HepG2 (cell line): ENCODE results near the gene ATP6V0A1. TPM values are rescaled to one million over a fixed set of nuclear protein-coding genes. Genes with fewer than 3 reads are reported as not detected.

Experiments used
- BATF2 ChIP-seq: sonication (generic); formaldehyde crosslinking; IDR thresholded peaks from 2 replicates; pipeline ENCODE4 v1.8.0; 2022; ENCODE audit warnings: mild to moderate bottlenecking, missing genetic modification reagents, moderate library complexity
- BORCS8-MEF2B ChIP-seq: sonication (generic); formaldehyde crosslinking; IDR thresholded peaks from 2 replicates; pipeline ENCODE4 v1.8.0; 2022; ENCODE audit warnings: mild to moderate bottlenecking, missing genetic modification reagents
- ERF ChIP-seq: IDR thresholded peaks from 2 replicates; pipeline ENCODE4 v1.6.1; 2018; ENCODE audit warnings: missing biosample characterization, missing genetic modification reagents
- GABPB1 ChIP-seq: IDR thresholded peaks from 2 replicates; pipeline ENCODE4 v1.6.1; 2016; ENCODE audit warnings: mild to moderate bottlenecking, missing genetic modification reagents, moderate library complexity, missing compliant biosample characterization
- PHF5A ChIP-seq: IDR thresholded peaks from one replicate; pipeline ENCODE4 v1.6.1; 2018; ENCODE audit warnings: low read depth, missing genetic modification reagents; ENCODE audit not compliant: unreplicated experiment
- SALL1 ChIP-seq: sonication (generic); formaldehyde crosslinking; IDR thresholded peaks from 2 replicates; pipeline ENCODE4 v1.8.0; 2022; ENCODE audit warnings: mild to moderate bottlenecking, missing genetic modification reagents
- ZBTB38 ChIP-seq: sonication (generic); formaldehyde crosslinking; IDR thresholded peaks from 2 replicates; pipeline ENCODE4 v1.5.1; 2020; ENCODE audit warnings: mild to moderate bottlenecking, missing genetic modification reagents
- ZNF160 ChIP-seq: sonication (generic); formaldehyde crosslinking; IDR thresholded peaks from 2 replicates; pipeline ENCODE4 v1.8.0; 2022; ENCODE audit warnings: mild to moderate bottlenecking, inconsistent platforms, missing genetic modification reagents
- ZNF333 ChIP-seq: sonication (generic); formaldehyde crosslinking; IDR thresholded peaks from 2 replicates; pipeline ENCODE4 v1.4.0; 2020; ENCODE audit warnings: mild to moderate bottlenecking, missing genetic modification reagents, borderline replicate concordance
- ZNF430 ChIP-seq: sonication (generic); formaldehyde crosslinking; IDR thresholded peaks from 2 replicates; pipeline ENCODE4 v1.9.0; 2021; ENCODE audit warnings: mild to moderate bottlenecking, missing genetic modification reagents
- ZNF670 ChIP-seq: sonication (generic); formaldehyde crosslinking; IDR thresholded peaks from 2 replicates; pipeline ENCODE4 v1.8.0; 2022; ENCODE audit warnings: mild to moderate bottlenecking, missing genetic modification reagents, borderline replicate concordance
- polyA plus RNA-seq, 8 experiments: library from polyadenylated mRNA; depleted of rRNA in 3 of 8; stranded (reverse) in 7 of 8; unstranded in 1 of 8; fragments of >200 nt; fragmentation: Illumina TruSeq in 4 of 8; extraction: Trizol in 4 of 8; gene quantifications; 2 replicates each; pipeline versions ENCODE4 v1.2.1 to v1.2.3, GENCODE V29; 2011 to 2016; ENCODE audit warnings: low read depth in 4 of 8, missing spikeins in 1 of 8, mixed read lengths in 1 of 8; ENCODE audit not compliant: insufficient read depth in 1 of 8
- total RNA-seq, 5 experiments: library from RNA; depleted of rRNA; stranded (reverse); fragments of >200 nt; fragmentation: Illumina TruSeq; extraction: Trizol; gene quantifications; 2 replicates each; pipeline ENCODE4 v1.2.3, GENCODE V29; 2016; ENCODE audit warnings: low read depth in 1 of 5
- TF ChIP-seq, protein P1 (sequence below): sonication (generic); formaldehyde crosslinking; IDR thresholded peaks from 2 replicates; pipeline ENCODE4 v1.4.0; 2020; ENCODE audit warnings: missing genetic modification reagents
- TF ChIP-seq, protein P2 (sequence below): sonication (generic); formaldehyde crosslinking; IDR thresholded peaks from 2 replicates; pipeline ENCODE4 v1.4.0; 2020; ENCODE audit warnings: missing genetic modification reagents, mild to moderate bottlenecking, borderline replicate concordance
- TF ChIP-seq, protein P3 (sequence below): sonication (generic); formaldehyde crosslinking; IDR thresholded peaks from one replicate; pipeline ENCODE4 v1.5.1; 2020; ENCODE audit warnings: mild to moderate bottlenecking, missing genetic modification reagents; ENCODE audit errors: not compliant biosample characterization

ATP6V0A1 gene
- total and polyA plus RNA-seq, 2 of the 13 experiments (the other 11 are each of a cell fraction or from before 2014, with no cell fraction given), result 27.9 to 54.1 TPM

GRCh38 chr17:42421507-42422338 is 37.0 kb upstream of the ATP6V0A1 start (continued):
- TF ChIP-seq, protein P1, sequence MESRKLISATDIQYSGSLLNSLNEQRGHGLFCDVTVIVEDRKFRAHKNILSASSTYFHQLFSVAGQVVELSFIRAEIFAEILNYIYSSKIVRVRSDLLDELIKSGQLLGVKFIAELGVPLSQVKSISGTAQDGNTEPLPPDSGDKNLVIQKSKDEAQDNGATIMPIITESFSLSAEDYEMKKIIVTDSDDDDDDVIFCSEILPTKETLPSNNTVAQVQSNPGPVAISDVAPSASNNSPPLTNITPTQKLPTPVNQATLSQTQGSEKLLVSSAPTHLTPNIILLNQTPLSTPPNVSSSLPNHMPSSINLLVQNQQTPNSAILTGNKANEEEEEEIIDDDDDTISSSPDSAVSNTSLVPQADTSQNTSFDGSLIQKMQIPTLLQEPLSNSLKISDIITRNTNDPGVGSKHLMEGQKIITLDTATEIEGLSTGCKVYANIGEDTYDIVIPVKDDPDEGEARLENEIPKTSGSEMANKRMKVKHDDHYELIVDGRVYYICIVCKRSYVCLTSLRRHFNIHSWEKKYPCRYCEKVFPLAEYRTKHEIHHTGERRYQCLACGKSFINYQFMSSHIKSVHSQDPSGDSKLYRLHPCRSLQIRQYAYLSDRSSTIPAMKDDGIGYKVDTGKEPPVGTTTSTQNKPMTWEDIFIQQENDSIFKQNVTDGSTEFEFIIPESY, result peak; percentile 73
- TF ChIP-seq SALL1 (no peak), ZNF670 (CRISPR knock-in tag) (no peak), ZNF160 (no peak), ERF (CRISPR knock-in tag) (no peak), GABPB1 (0 out of 2 replicates have a peak, but pooled peaks have one; percentile 9), ZNF430 (CRISPR knock-in tag) (0 out of 2 replicates have a peak, but pooled peaks have one; percentile 16), PHF5A (CRISPR knock-in tag) (no peak), ZBTB38 (CRISPR knock-in tag) (peak; percentile 40; the same call in 1 of the 2 replicates), BORCS8-MEF2B (CRISPR knock-in tag) (peak; percentile 7; the same call in 1 of the 2 replicates), BATF2 (CRISPR knock-in tag) (no peak), ZNF333 (CRISPR knock-in tag) (no peak)
- TF ChIP-seq, protein P2, sequence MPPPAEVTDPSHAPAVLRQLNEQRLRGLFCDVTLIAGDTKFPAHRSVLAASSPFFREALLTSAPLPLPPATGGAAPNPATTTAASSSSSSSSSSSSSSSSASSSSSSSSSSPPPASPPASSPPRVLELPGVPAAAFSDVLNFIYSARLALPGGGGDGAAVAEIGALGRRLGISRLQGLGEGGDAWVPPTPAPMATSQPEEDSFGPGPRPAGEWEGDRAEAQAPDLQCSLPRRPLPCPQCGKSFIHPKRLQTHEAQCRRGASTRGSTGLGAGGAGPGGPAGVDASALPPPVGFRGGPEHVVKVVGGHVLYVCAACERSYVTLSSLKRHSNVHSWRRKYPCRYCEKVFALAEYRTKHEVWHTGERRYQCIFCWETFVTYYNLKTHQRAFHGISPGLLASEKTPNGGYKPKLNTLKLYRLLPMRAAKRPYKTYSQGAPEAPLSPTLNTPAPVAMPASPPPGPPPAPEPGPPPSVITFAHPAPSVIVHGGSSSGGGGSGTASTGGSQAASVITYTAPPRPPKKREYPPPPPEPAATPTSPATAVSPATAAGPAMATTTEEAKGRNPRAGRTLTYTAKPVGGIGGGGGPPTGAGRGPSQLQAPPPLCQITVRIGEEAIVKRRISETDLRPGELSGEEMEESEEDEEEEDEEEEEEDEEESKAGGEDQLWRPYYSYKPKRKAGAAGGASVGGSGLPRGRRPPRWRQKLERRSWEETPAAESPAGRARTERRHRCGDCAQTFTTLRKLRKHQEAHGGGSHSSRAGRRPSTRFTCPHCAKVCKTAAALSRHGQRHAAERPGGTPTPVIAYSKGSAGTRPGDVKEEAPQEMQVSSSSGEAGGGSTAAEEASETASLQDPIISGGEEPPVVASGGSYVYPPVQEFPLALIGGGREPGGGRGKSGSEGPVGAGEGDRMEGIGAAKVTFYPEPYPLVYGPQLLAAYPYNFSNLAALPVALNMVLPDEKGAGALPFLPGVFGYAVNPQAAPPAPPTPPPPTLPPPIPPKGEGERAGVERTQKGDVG, result no peak
- TF ChIP-seq, protein P3, sequence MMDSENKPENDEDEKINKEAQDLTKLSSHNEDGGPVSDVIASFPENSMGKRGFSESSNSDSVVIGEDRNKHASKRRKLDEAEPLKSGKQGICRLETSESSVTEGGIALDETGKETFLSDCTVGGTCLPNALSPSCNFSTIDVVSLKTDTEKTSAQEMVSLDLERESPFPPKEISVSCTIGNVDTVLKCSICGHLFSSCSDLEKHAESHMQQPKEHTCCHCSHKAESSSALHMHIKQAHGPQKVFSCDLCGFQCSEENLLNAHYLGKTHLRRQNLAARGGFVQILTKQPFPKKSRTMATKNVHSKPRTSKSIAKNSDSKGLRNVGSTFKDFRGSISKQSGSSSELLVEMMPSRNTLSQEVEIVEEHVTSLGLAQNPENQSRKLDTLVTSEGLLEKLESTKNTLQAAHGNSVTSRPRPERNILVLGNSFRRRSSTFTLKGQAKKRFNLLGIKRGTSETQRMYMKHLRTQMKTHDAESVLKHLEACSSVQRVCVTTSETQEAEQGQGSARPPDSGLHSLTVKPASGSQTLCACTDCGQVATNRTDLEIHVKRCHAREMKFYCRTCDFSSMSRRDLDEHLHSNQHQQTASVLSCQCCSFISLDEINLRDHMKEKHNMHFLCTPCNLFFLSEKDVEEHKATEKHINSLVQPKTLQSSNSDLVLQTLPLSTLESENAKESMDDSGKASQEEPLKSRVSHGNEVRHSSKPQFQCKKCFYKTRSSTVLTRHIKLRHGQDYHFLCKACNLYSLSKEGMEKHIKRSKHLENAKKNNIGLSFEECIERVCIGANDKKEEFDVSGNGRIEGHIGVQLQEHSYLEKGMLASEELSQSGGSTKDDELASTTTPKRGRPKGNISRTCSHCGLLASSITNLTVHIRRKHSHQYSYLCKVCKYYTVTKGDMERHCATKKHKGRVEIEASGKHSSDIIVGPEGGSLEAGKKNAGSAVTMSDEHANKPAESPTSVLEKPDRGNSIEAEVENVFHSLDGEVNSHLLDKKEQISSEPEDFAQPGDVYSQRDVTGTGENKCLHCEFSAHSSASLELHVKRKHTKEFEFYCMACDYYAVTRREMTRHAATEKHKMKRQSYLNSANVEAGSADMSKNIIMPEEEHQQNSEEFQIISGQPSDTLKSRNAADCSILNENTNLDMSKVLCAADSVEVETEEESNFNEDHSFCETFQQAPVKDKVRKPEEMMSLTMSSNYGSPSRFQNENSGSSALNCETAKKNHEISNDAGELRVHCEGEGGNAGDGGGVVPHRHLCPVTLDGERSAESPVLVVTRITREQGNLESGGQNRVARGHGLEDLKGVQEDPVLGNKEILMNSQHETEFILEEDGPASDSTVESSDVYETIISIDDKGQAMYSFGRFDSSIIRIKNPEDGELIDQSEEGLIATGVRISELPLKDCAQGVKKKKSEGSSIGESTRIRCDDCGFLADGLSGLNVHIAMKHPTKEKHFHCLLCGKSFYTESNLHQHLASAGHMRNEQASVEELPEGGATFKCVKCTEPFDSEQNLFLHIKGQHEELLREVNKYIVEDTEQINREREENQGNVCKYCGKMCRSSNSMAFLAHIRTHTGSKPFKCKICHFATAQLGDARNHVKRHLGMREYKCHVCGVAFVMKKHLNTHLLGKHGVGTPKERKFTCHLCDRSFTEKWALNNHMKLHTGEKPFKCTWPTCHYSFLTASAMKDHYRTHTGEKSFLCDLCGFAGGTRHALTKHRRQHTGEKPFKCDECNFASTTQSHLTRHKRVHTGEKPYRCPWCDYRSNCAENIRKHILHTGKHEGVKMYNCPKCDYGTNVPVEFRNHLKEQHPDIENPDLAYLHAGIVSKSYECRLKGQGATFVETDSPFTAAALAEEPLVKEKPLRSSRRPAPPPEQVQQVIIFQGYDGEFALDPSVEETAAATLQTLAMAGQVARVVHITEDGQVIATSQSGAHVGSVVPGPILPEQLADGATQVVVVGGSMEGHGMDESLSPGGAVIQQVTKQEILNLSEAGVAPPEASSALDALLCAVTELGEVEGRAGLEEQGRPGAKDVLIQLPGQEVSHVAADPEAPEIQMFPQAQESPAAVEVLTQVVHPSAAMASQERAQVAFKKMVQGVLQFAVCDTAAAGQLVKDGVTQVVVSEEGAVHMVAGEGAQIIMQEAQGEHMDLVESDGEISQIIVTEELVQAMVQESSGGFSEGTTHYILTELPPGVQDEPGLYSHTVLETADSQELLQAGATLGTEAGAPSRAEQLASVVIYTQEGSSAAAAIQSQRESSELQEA (CRISPR knock-in tag), result no peak
